ENCODE results near the gene NIPA2.

The NIPA2 gene

DNA sequence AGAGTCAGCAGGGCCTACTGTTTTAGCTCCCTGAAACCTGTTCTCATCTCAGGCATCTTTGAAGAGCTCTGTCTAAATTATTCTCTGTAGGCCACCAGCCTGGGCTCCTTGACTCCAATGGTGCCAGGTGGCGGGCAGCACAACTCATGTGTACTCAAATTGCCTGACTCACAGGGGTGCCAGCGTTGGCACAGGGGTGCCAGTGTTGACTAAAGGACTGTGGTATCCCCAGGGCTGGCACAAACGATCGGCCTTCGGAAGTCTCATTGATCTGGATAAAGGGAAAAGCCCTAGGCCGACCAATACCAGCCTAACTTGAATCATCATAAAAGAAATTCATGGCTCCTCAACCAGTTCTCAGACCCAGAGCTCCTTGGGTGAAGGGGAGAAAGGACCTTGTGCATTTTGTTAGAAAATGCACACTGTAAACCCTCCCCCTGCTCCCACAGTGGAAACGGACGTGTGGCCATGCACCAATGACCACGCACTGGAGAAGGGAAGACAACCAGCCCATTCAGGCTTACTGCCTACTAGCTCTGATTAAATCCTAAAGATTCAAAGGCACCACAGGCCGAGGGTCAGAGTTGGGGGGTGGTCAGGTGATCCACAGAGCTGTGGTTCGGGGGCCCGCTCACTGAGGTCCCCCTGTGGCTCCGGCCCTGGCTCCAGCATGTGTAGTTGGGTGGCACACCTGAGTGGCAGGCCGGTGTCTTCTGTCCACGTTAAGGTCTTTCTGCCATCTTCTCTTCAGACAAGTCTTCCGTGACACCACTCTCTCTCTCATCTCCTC is 68.9 kb downstream of the NIPA2 start:
- H3K4me3 ChIP-seq (ENCODE audit: low read depth, low read length), result no peak overlapping the region
- TF ChIP-seq, protein P1, sequence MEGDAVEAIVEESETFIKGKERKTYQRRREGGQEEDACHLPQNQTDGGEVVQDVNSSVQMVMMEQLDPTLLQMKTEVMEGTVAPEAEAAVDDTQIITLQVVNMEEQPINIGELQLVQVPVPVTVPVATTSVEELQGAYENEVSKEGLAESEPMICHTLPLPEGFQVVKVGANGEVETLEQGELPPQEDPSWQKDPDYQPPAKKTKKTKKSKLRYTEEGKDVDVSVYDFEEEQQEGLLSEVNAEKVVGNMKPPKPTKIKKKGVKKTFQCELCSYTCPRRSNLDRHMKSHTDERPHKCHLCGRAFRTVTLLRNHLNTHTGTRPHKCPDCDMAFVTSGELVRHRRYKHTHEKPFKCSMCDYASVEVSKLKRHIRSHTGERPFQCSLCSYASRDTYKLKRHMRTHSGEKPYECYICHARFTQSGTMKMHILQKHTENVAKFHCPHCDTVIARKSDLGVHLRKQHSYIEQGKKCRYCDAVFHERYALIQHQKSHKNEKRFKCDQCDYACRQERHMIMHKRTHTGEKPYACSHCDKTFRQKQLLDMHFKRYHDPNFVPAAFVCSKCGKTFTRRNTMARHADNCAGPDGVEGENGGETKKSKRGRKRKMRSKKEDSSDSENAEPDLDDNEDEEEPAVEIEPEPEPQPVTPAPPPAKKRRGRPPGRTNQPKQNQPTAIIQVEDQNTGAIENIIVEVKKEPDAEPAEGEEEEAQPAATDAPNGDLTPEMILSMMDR (conservative IDR thresholded peaks at IDR 0.05; ENCODE audit: low read depth, low read length), result no peak
- DNase-seq (ENCODE audit: low read depth), result no peak

DNA sequence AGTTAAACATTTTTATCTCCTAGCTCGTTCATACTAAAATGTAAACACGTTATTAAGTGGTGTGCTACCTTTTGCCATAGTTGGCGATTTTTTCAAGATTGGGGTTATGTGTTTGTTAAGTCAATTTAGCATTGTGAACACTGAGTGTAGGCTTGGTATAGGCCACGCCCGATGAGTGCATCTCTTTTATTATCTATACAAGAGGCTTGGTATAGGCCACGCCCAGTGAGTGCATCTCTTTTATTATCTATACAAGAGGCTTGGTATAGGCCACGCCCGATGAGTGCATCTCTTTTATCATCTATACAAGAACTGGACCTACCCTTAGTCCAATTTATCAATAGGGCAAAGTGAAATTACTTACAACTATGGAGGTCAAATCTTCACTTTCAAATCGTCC is 70.4 kb downstream of the NIPA2 start:
- H3K4me3 ChIP-seq (ENCODE audit: low read depth, low read length), result no peak overlapping the region
- TF ChIP-seq, protein P1 (conservative IDR thresholded peaks at IDR 0.05; ENCODE audit: low read depth, low read length), result no peak
- DNase-seq (ENCODE audit: low read depth), result no peak

DNA sequence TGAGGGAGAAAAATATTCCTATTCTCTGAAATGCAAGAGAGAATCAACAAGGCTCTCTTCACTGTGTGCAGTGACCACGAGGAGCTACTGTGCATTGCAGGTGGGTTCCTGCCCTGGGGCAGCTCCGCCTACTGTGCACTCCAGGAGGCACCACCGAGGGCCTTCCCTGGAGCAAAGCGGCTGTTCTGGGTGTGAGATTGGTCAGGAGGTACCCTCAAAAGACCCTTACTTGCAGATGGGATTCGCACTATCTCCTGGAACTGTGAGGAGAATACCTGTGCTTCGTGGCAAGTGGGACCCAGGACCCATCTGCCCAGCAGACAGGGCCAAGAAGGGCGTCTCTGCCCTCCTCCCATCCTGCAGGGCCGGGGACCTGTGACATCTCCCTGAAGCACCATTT is 72.8 kb downstream of the NIPA2 start:
- TF ChIP-seq, protein P1 (conservative IDR thresholded peaks at IDR 0.05; ENCODE audit: low read depth, low read length), result no peak
- no peak for DNase-seq (ENCODE audit: low read depth)
- H3K4me3 ChIP-seq (ENCODE audit: low read depth, low read length), result no peak overlapping the region

DNA sequence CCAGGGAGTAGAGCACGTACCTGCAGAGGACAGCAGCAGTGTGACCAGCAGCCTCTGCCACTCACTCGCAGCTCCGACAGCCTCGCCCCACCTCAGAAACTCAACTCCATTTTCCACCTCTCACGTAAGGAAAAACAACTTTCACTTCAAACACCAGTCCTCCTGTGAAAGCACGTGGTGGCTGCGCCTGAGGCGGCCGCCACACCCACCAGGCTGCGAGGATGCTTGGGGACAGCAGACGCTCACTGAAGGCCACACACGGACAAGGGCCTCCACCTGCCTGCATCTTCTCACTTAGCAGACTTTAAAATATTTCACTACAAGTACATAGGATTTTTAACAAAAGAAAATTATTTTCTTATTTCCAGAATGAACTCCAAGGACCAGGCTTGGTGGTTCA is 73.8 kb downstream of the NIPA2 start:
- DNase-seq (ENCODE audit: low read depth), result no peak
- TF ChIP-seq, protein P1 (conservative IDR thresholded peaks at IDR 0.05; ENCODE audit: low read depth, low read length), result no peak
- H3K4me3 ChIP-seq (ENCODE audit: low read depth, low read length), result no peak overlapping the region

DNA sequence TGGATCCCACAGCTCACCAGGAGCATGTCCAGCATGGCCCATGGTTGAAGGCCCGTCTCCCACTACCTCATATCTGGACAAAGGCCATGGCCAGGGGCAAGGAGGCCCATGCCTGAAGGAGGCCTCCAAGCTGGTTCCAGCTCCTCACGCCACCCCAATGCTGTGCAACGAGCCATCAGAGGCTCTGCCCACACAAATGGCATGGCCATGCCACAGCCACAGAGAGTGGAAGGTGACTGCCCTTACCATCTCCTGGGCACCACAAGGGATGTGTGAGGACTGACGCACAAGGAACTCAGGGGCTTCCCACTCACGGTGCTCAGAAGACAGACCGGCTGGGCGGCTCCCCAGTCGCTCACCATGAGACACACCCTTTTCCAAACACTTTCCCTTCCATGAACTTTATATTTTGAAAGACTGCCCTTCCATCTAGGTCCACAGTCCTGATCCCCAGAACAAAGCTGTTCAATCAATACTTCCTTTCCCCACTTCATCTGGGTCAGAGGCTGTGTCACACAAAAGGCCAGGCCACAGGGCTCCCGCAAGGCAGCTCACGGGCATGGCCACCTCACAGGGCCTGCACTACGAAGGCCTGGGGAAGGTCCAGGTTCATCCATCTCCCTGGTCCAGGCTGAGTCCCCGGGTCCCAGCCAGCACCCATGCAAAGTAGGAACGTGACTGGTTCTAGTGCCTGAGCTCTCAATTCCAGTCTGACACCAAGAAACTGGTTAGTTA is 75.3 kb downstream of the NIPA2 start:
- TF ChIP-seq, protein P1 (conservative IDR thresholded peaks at IDR 0.05; ENCODE audit: low read depth, low read length), result no peak
- DNase-seq (ENCODE audit: low read depth), result no peak
- H3K4me3 ChIP-seq (ENCODE audit: low read depth, low read length), result no peak overlapping the region

DNA sequence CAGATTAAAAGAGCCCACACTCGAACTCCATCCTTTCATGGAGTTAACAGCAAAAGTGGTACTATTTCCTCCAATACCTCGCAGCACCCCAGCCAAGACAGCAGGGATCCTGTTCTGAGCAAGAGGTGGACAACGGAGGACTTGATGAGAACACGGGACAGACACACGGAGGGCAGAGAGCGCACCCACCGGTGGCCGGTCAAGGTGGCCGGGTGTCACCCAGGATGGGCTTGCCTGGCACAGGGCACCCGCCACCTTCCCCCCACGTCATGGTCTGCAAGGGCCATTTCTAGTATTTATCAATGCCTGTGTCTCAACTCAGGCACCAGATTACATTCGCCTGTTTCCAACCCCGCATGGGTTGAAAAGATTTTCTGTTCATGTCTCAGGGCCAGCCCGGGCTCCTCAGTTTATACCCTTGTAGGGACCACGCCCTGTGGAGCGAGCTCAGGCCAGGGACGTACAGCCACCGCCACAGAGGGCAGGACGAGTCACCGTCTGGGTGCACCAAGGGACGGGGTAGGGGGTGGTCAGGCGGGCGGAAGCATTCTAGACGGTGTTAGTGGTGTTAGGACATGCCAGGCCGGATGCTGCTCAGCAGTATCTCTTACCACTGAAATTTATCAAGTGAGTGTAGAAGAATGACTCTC is 77.5 kb downstream of the NIPA2 start:
- TF ChIP-seq, protein P1 (conservative IDR thresholded peaks at IDR 0.05; ENCODE audit: low read depth, low read length), result no peak
- H3K4me3 ChIP-seq (ENCODE audit: low read depth, low read length), result no peak overlapping the region
- DNase-seq (ENCODE audit: low read depth), result no peak
